GM12865 (cell line): Measurements from ENCODE around the gene FCHSD1.

ENCODE experiments used
- DNase-seq: peaks from one replicate; pipeline ENCODE4 v3.0.0; 2010; ENCODE audit warnings: low read depth
- H3K4me3 ChIP-seq: 2 replicates; pipeline ENCODE4 v1.5.1; 2011; ENCODE audit warnings: mild to moderate bottlenecking, low read depth, low read length, control low read depth
- CTCF ChIP-seq: IDR thresholded peaks from 2 replicates; pipeline ENCODE4 v1.5.1; 2011; ENCODE audit warnings: low read length, control low read depth, low read depth, inconsistent platforms; ENCODE audit not compliant: insufficient read depth; ENCODE audit errors: missing control alignments

FCHSD1 gene

DNA sequence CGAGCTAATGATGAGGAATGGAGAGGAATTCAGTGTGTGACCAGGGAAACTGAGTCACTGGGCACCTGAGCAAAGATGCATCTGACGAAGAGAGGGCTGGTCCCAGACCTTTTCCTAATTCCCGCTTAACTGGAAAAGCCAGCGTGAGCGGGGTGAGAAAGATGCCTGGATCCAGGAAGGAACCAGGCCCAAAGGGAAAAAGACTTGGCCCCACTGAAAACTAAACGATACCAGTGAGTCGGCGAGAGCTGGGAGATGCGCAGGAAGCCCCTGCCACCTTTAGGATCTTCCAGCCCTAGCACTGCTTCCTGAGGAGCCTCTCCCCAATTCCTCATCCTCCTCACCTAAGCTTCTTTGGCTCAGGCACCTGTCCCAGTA, 499 bp upstream of the FCHSD1 start:
- DNase-seq: no peak
- peak overlapping the region; percentile 67 for H3K4me3 ChIP-seq
- TF ChIP-seq CTCF: no peak

GRCh38 chr5:141649972-141650371, 1.2 kb downstream of the FCHSD1 start:
- H3K4me3 ChIP-seq: no peak overlapping the region
- no peak for TF ChIP-seq CTCF

DNA sequence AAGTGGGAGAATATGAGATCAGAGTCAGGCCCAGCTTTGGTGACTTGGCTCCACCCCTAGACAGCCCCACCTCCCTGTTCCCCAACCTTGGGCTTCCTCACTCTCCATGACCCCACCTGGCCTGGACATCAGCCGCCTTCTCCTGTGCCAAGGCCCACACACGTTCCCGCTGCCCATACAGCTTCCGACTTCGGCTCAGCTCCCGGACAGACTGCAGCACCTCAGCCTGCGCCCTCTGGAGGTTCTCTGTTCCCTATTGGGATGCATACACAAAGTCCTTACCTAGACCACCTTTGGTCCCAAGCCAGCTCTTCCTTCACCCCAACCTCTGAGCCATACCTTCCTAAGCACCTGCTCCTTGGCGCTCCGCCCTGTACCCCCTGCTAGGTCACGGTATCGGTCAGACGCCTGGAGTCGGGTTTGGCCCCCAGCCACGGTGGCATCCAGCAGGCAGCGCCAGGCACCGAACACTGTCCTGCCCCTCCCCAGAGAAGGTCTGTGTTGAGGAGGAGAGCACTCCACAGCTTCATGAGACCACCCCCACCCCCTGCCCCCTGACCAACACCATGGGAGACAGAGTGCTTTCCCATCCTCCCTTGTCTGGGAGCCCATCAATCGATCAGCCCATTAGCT, 2.0 kb downstream of the FCHSD1 start:
- H3K4me3 ChIP-seq: no peak overlapping the region
- no peak for DNase-seq
- no peak for TF ChIP-seq CTCF

More at GRCh38 chr5:141649972-141650371, 1.2 kb downstream of the FCHSD1 start:
- DNase-seq: no peak

DNA sequence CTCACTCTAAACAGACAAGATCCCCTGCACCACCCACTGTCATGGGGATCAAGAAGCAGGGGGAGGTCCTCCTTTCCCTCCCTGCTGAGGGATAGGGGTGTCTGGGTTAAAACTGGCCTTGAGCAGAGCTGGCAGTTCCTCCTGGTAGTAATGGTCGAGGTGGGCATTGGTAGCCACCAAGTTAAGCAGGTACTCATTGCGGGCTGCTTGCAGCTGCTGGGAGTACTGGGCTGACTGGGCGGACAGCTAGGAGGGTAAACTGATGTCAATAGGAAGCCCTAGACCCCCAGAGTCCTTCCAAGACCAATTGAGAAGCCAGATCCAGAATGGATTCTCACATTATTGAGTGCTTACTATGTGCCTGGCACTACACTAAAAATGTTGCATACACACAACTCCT, 3.4 kb downstream of the FCHSD1 start:
- no peak for TF ChIP-seq CTCF
- no peak overlapping the region for H3K4me3 ChIP-seq
- no peak for DNase-seq

- H3K4me3 ChIP-seq: no peak overlapping the region
- no peak for DNase-seq
- no peak for TF ChIP-seq CTCF
Observed at GRCh38 chr5:141647242-141647641, 4.0 kb downstream of the FCHSD1 start.

- TF ChIP-seq CTCF: no peak
- H3K4me3 ChIP-seq: no peak overlapping the region
- DNase-seq: no peak
Observed at GRCh38 chr5:141646026-141646425, 5.2 kb downstream of the FCHSD1 start.

- peak; percentile 21 for TF ChIP-seq CTCF
- peak; percentile 68 for DNase-seq
- H3K4me3 ChIP-seq: no peak overlapping the region
Observed at GRCh38 chr5:141641634-141642267, 9.5 kb downstream of the FCHSD1 start.
